GM23338 (cell line): ENCODE measurements around the gene CTNNA3. TPM values are rescaled to one million over a fixed set of nuclear protein-coding genes. Genes with fewer than 3 reads are reported as not detected.

Experiments used
- ATAC-seq: fragments of 200-7000 bp; cut with Tn5 transposase; 3 replicates; pipeline ENCODE4 v1.9.1; 2020
- DNase-seq: peaks from one replicate; pipeline ENCODE4 v3.0.0-alpha.2; 2015; ENCODE audit warnings: low spot score
- H2AFZ ChIP-seq: fragments of 200-600 bp; sonication (generic); 2 replicates; pipeline ENCODE4 v1.8.0; 2016; ENCODE audit warnings: antibody characterized with exemption, mild to moderate bottlenecking, moderate library complexity
- H3F3A ChIP-seq: fragments of 200-600 bp; sonication (generic); replicated peaks from 2 replicates; pipeline ENCODE4 v1.8.0; 2017; ENCODE audit warnings: antibody characterized with exemption, mixed run types, low read depth
- H3K27ac ChIP-seq: fragments of 200-600 bp; sonication (generic); 2 replicates; pipeline ENCODE4 v1.6.1; 2016; ENCODE audit warnings: low read depth
- H3K27me3 ChIP-seq: fragments of 200-600 bp; sonication (generic); 2 replicates; pipeline ENCODE4 v1.8.0; 2016; ENCODE audit warnings: mild to moderate bottlenecking, mixed run types, moderate library complexity; ENCODE audit not compliant: insufficient read depth
- H3K36me3 ChIP-seq: fragments of 200-600 bp; sonication (generic); 2 replicates; pipeline ENCODE4 v1.8.0; 2016; ENCODE audit warnings: mild to moderate bottlenecking; ENCODE audit not compliant: insufficient read depth
- H3K4me1 ChIP-seq: fragments of 200-600 bp; sonication (generic); 2 replicates; pipeline ENCODE4 v1.8.0; 2016; ENCODE audit warnings: mild to moderate bottlenecking, moderate library complexity; ENCODE audit not compliant: insufficient read depth
- H3K4me2 ChIP-seq: fragments of 200-600 bp; sonication (generic); 2 replicates; pipeline ENCODE4 v1.7.1; 2017; ENCODE audit warnings: mixed run types
- H3K4me3 ChIP-seq: fragments of 200-600 bp; sonication (generic); 2 replicates; pipeline ENCODE4 v1.6.1; 2016; ENCODE audit warnings: mixed run types
- H3K79me2 ChIP-seq: fragments of 200-600 bp; sonication (generic); replicated peaks from 2 replicates; pipeline ENCODE4 v1.8.0; 2017; ENCODE audit warnings: mild to moderate bottlenecking; ENCODE audit not compliant: insufficient read depth
- H3K9me2 ChIP-seq: fragments of 200-600 bp; sonication (generic); 2 replicates; pipeline ENCODE4 v1.8.0; 2017; ENCODE audit not compliant: insufficient read depth
- H4K20me1 ChIP-seq: fragments of 200-600 bp; sonication (generic); replicated peaks from 2 replicates; pipeline ENCODE4 v1.8.0; 2017; ENCODE audit warnings: mild to moderate bottlenecking; ENCODE audit not compliant: insufficient read depth
- H3K27ac Mint-ChIP-seq: 2 replicates; pipeline ENCODE4 v1.8.0; 2020; ENCODE audit warnings: inconsistent platforms, mild to moderate bottlenecking, moderate library complexity, mixed read lengths
- H3K27me3 Mint-ChIP-seq: 3 replicates; pipeline ENCODE4 v1.8.0; 2022; ENCODE audit warnings: low read depth, mild to moderate bottlenecking, moderate library complexity, mixed read lengths, inconsistent platforms; ENCODE audit not compliant: insufficient read depth, poor library complexity
- H3K36me3 Mint-ChIP-seq: 3 replicates; pipeline ENCODE4 v1.8.0; 2021; ENCODE audit warnings: low read depth, mild to moderate bottlenecking, inconsistent platforms, moderate library complexity, mixed read lengths
- H3K4me1 Mint-ChIP-seq: 3 replicates; pipeline ENCODE4 v1.8.0; 2020; ENCODE audit warnings: mild to moderate bottlenecking, inconsistent platforms, mixed read lengths
- H3K4me3 Mint-ChIP-seq: 3 replicates; pipeline ENCODE4 v1.8.0; 2021; ENCODE audit warnings: moderate library complexity, mild to moderate bottlenecking, inconsistent platforms, mixed read lengths
- H3K9me3 Mint-ChIP-seq: 3 replicates; pipeline ENCODE4 v1.8.0; 2020; ENCODE audit warnings: moderate library complexity, mild to moderate bottlenecking, inconsistent platforms, mixed read lengths
- CREB1 ChIP-seq: fragments of 250-450 bp; sonication (Bioruptor Pico); IDR thresholded peaks from 2 replicates; pipeline ENCODE4 v1.5.0; 2020; ENCODE audit warnings: low read depth, mild to moderate bottlenecking, moderate library complexity
- CTCF ChIP-seq, 2 experiments: fragments of 200-600 bp in 1 of 2; sonication (generic) in 1 of 2; conservative IDR thresholded peaks; 2 replicates each; pipeline versions ENCODE4 v1.5.1 to v1.6.1; 2016 to 2017; ENCODE audit warnings: antibody characterized with exemption in 2 of 2, low read depth in 2 of 2, mild to moderate bottlenecking in 2 of 2, moderate library complexity in 1 of 2
- EZH2 ChIP-seq: fragments of 200-600 bp; sonication (generic); IDR thresholded peaks from one replicate; pipeline ENCODE4 v1.8.0; 2017; ENCODE audit warnings: antibody characterized with exemption, mild to moderate bottlenecking, low read depth; ENCODE audit not compliant: unreplicated experiment
- EZH2phosphoT487 ChIP-seq: fragments of 200-600 bp; sonication (generic); IDR thresholded peaks from one replicate; pipeline ENCODE4 v1.8.1; 2018; ENCODE audit warnings: antibody characterized with exemption; ENCODE audit not compliant: unreplicated experiment
- JUNB ChIP-seq: IDR thresholded peaks from one replicate; pipeline ENCODE4 v1.6.1; 2016; ENCODE audit warnings: antibody characterized with exemption; ENCODE audit not compliant: unreplicated experiment
- NANOG ChIP-seq: IDR thresholded peaks from 2 replicates; pipeline ENCODE4 v1.6.1; 2016; ENCODE audit warnings: antibody characterized with exemption, borderline replicate concordance
- POLR2AphosphoS5 ChIP-seq: IDR thresholded peaks from 2 replicates; pipeline ENCODE4 v1.6.1; 2016; ENCODE audit warnings: antibody characterized with exemption, low read depth
- STAT1 ChIP-seq: IDR thresholded peaks from one replicate; pipeline ENCODE4 v1.6.1; 2016; ENCODE audit warnings: antibody characterized with exemption; ENCODE audit not compliant: unreplicated experiment
- ZNF114 ChIP-seq: fragments of 250-450 bp; sonication (Bioruptor Pico); IDR thresholded peaks from 2 replicates; pipeline ENCODE4 v1.5.0; 2020; ENCODE audit warnings: mild to moderate bottlenecking, moderate library complexity
- ZNF331 ChIP-seq: fragments of 250-450 bp; sonication (Bioruptor Pico); IDR thresholded peaks from 2 replicates; pipeline ENCODE4 v1.5.0; 2020; ENCODE audit warnings: low read depth, mild to moderate bottlenecking, moderate library complexity
- ZNF462 ChIP-seq: fragments of 250-450 bp; sonication (Bioruptor Pico); IDR thresholded peaks from 2 replicates; pipeline ENCODE4 v1.5.0; 2020; ENCODE audit warnings: mild to moderate bottlenecking, moderate library complexity
- polyA plus RNA-seq: library from polyadenylated mRNA; unstranded; fragments of >200 nt; fragmentation: Nextera tagmentation; extraction: Ambion mirVana; gene quantifications from 2 replicates; pipeline ENCODE4 v1.2.1, GENCODE V29; 2016
- total RNA-seq: library from RNA; depleted of rRNA; stranded (reverse); fragments of >200 nt; shearing (Covaris generic); gene quantifications from 2 replicates; pipeline ENCODE4 v1.2.3, GENCODE V29; 2014
- TF ChIP-seq, protein P1 (sequence below): IDR thresholded peaks from one replicate; pipeline ENCODE4 v1.6.1; 2018; ENCODE audit warnings: antibody characterized with exemption; ENCODE audit not compliant: unreplicated experiment
- TF ChIP-seq, protein P2 (sequence below): IDR thresholded peaks from 2 replicates; pipeline ENCODE4 v1.6.1; 2016; ENCODE audit warnings: antibody characterized with exemption

The CTNNA3 gene
- total and polyA plus RNA-seq, 2 experiments from 2014 or later, result 0.71 to 3.3 TPM

DNA sequence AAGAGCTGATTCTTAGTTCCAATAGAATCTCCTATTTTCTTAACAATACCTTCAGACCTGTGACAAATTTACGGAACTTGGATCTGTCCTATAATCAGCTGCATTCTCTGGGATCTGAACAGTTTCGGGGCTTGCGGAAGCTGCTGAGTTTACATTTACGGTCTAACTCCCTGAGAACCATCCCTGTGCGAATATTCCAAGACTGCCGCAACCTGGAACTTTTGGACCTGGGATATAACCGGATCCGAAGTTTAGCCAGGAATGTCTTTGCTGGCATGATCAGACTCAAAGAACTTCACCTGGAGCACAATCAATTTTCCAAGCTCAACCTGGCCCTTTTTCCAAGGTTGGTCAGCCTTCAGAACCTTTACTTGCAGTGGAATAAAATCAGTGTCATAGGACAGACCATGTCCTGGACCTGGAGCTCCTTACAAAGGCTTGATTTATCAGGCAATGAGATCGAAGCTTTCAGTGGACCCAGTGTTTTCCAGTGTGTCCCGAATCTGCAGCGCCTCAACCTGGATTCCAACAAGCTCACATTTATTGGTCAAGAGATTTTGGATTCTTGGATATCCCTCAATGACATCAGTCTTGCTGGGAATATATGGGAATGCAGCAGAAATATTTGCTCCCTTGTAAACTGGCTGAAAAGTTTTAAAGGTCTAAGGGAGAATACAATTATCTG lies 768.6 kb downstream of the CTNNA3 start:
- Histone ChIP-seq H3K4me2 (peak overlapping the region; percentile 73), H2AFZ (peak overlapping the region; percentile 33), H3K27me3 (peaks cover 36% of the 10 kb centered on the region), H3K9me2 (no peaks in the 10 kb centered on the region), H3F3A (no peaks in the 10 kb centered on the region), H3K36me3 (no peaks in the 10 kb centered on the region), H4K20me1 (no peaks in the 10 kb centered on the region), H3K27ac (no peak overlapping the region), H3K4me1 (peaks cover 40% of the 10 kb centered on the region), H3K79me2 (no peaks in the 10 kb centered on the region), H3K4me3 (peak overlapping the region; percentile 54)
- no peaks in the 10 kb centered on the region for H3K9me3 Mint-ChIP-seq
- no peak for TF ChIP-seq ZNF114 (CRISPR knock-in tag)
- no peak for TF ChIP-seq NANOG
- no peak for TF ChIP-seq ZNF331 (CRISPR knock-in tag)
- no peak for TF ChIP-seq STAT1
- TF ChIP-seq, protein P1, sequence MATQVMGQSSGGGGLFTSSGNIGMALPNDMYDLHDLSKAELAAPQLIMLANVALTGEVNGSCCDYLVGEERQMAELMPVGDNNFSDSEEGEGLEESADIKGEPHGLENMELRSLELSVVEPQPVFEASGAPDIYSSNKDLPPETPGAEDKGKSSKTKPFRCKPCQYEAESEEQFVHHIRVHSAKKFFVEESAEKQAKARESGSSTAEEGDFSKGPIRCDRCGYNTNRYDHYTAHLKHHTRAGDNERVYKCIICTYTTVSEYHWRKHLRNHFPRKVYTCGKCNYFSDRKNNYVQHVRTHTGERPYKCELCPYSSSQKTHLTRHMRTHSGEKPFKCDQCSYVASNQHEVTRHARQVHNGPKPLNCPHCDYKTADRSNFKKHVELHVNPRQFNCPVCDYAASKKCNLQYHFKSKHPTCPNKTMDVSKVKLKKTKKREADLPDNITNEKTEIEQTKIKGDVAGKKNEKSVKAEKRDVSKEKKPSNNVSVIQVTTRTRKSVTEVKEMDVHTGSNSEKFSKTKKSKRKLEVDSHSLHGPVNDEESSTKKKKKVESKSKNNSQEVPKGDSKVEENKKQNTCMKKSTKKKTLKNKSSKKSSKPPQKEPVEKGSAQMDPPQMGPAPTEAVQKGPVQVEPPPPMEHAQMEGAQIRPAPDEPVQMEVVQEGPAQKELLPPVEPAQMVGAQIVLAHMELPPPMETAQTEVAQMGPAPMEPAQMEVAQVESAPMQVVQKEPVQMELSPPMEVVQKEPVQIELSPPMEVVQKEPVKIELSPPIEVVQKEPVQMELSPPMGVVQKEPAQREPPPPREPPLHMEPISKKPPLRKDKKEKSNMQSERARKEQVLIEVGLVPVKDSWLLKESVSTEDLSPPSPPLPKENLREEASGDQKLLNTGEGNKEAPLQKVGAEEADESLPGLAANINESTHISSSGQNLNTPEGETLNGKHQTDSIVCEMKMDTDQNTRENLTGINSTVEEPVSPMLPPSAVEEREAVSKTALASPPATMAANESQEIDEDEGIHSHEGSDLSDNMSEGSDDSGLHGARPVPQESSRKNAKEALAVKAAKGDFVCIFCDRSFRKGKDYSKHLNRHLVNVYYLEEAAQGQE, result no peak
- TF ChIP-seq ZNF462 (CRISPR knock-in tag), result no peak
- TF ChIP-seq EZH2, result no peak
- TF ChIP-seq, protein P2, sequence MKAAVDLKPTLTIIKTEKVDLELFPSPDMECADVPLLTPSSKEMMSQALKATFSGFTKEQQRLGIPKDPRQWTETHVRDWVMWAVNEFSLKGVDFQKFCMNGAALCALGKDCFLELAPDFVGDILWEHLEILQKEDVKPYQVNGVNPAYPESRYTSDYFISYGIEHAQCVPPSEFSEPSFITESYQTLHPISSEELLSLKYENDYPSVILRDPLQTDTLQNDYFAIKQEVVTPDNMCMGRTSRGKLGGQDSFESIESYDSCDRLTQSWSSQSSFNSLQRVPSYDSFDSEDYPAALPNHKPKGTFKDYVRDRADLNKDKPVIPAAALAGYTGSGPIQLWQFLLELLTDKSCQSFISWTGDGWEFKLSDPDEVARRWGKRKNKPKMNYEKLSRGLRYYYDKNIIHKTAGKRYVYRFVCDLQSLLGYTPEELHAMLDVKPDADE, result no peak
- TF ChIP-seq JUNB, result no peak
- no peak for TF ChIP-seq CREB1
- no peak for TF ChIP-seq CTCF (conservative IDR thresholded peaks at IDR 0.05; ENCODE audit: low read depth in 2 of 2)
- TF ChIP-seq EZH2phosphoT487, result no peak
- TF ChIP-seq POLR2AphosphoS5, result no peak
- no peak overlapping the region for H3K27ac Mint-ChIP-seq
- peaks cover 54% of the 10 kb centered on the region for H3K4me1 Mint-ChIP-seq
- ATAC-seq (no peak), DNase-seq (no peak)
- H3K4me3 Mint-ChIP-seq, result peak overlapping the region; percentile 75
- peaks cover 21% of the 10 kb centered on the region for H3K27me3 Mint-ChIP-seq
- H3K36me3 Mint-ChIP-seq, result no peaks in the 10 kb centered on the region
